HepG2 (cell line): ENCODE data around the gene LAP3. TPM values are rescaled to one million over a fixed set of nuclear protein-coding genes. Genes with fewer than 3 reads are reported as not detected.

Experiments used
- ATAC-seq: fragments of 200-7000 bp; cut with Tn5 transposase; 3 replicates; pipeline ENCODE4 v1.9.1; 2020; ENCODE audit warnings: mild to moderate bottlenecking, moderate library complexity
- BruUV-seq: library from RNA; stranded (reverse); fragments of 400-500 nt; replicated peaks from 2 replicates; lab custom pipeline; 2021; lab: Mats Ljungman, UMichigan
- CTCF ChIA-PET: fragments of 300-600 bp; formaldehyde crosslinking; extraction: SDS; loops from one replicate; lab custom pipeline; 2021; ENCODE audit warnings: low total read pairs, inconsistent platforms, low intra/inter-chr PET ratio; lab: Yijun Ruan, JAX
- POLR2A ChIA-PET: fragments of 350-600 bp; sonication (Branson Sonifier 250); formaldehyde crosslinking; loops from one replicate; lab custom pipeline; 2020; ENCODE audit warnings: antibody characterized with exemption, inconsistent platforms; lab: Yijun Ruan, JAX
- DNase-seq: peaks from one replicate; pipeline ENCODE4 v3.0.0-alpha.2; 2015; ENCODE audit warnings: low spot score
- FAIRE-seq: peaks from 3 replicates; lab custom pipeline; 2011; peaks lifted over from hg19 to GRCh38; lab: Jason Lieb, UNC
- H2AFZ ChIP-seq: one replicate; pipeline ENCODE4 v1.6.1; 2011; ENCODE audit warnings: low read length, inconsistent platforms
- H3K27ac ChIP-seq: fragments of 300-600 bp; 3 replicates; pipeline ENCODE4 v1.8.0; 2011; ENCODE audit warnings: mixed run types, mild to moderate bottlenecking, mixed read lengths, low read length, inconsistent platforms; ENCODE audit not compliant: insufficient read depth; ENCODE audit errors: extremely low read length
- H3K27me3 ChIP-seq, 2 experiments: fragments of 200-600 bp in 1 of 2; 2 replicates in 1 of 2; 3 replicates in 1 of 2; pipeline versions ENCODE4 v1.6.0 to v1.8.0; 2011; ENCODE audit warnings: low read length in 2 of 2, mild to moderate bottlenecking in 2 of 2, moderate library complexity in 2 of 2, inconsistent platforms in 1 of 2; ENCODE audit not compliant: insufficient read depth in 2 of 2, control insufficient read depth in 1 of 2
- H3K36me3 ChIP-seq, 2 experiments: fragments of 200-600 bp in 1 of 2; replicated peaks in 1 of 2; 2 replicates in 1 of 2; 3 replicates in 1 of 2; pipeline versions ENCODE4 v1.5.1 to v1.8.0; 2011; ENCODE audit warnings: low read length in 2 of 2, inconsistent platforms in 1 of 2; ENCODE audit not compliant: insufficient read depth in 2 of 2, control insufficient read depth in 1 of 2
- H3K4me1 ChIP-seq: 2 replicates; pipeline ENCODE4 v1.5.1; 2012; ENCODE audit warnings: low read length, inconsistent platforms; ENCODE audit not compliant: insufficient read depth
- H3K4me2 ChIP-seq: 2 replicates; pipeline ENCODE4 v1.6.0; 2011; ENCODE audit warnings: low read depth, low read length, inconsistent platforms
- H3K4me3 ChIP-seq, 3 experiments: fragments of 200-600 bp in 1 of 3; sonication (generic), shearing (Covaris generic) in 1 of 3; replicated peaks in 1 of 3; 2 replicates each; pipeline ENCODE4 v1.5.1; 2011 to 2016; ENCODE audit warnings: low read length in 3 of 3, inconsistent platforms in 2 of 3, low read depth in 2 of 3, mild to moderate bottlenecking in 2 of 3, control low read depth in 1 of 3, mixed read lengths in 1 of 3; ENCODE audit not compliant: insufficient read depth in 1 of 3
- H3K79me2 ChIP-seq: one replicate; pipeline ENCODE4 v1.6.1; 2011; ENCODE audit warnings: low read length, inconsistent platforms; ENCODE audit not compliant: insufficient read depth
- H3K9ac ChIP-seq: 2 replicates; pipeline ENCODE4 v1.6.0; 2011; ENCODE audit warnings: mild to moderate bottlenecking, low read depth, low read length, inconsistent platforms; ENCODE audit not compliant: insufficient read depth
- H3K9me3 ChIP-seq: 2 replicates; pipeline ENCODE4 v1.5.1; 2012; ENCODE audit warnings: mild to moderate bottlenecking, low read length
- H4K20me1 ChIP-seq: 2 replicates; pipeline ENCODE4 v1.6.0; 2011; ENCODE audit warnings: inconsistent platforms, mild to moderate bottlenecking, low read length, moderate library complexity; ENCODE audit not compliant: insufficient read depth
- ATF7 ChIP-seq, 2 experiments: fragments of 450-650 bp in 1 of 2; sonication (generic) in 1 of 2; formaldehyde crosslinking in 1 of 2; IDR thresholded peaks; 2 replicates each; pipeline versions ENCODE4 v1.4.0 to v1.6.1; 2016 to 2020; ENCODE audit warnings: antibody characterized with exemption in 1 of 2, mild to moderate bottlenecking in 1 of 2, missing genetic modification reagents in 1 of 2
- CBFB ChIP-seq: sonication (generic); formaldehyde crosslinking; IDR thresholded peaks from 2 replicates; pipeline ENCODE4 v1.4.0; 2020; ENCODE audit warnings: missing genetic modification reagents
- DPF2 ChIP-seq: sonication (generic); formaldehyde crosslinking; IDR thresholded peaks from 2 replicates; pipeline ENCODE4 v1.4.0; 2020; ENCODE audit warnings: mild to moderate bottlenecking, low read depth, missing genetic modification reagents, borderline replicate concordance
- ELF4 ChIP-seq: sonication (generic); formaldehyde crosslinking; IDR thresholded peaks from 2 replicates; pipeline ENCODE4 v1.5.0; 2020; ENCODE audit warnings: missing genetic modification reagents, mild to moderate bottlenecking, moderate library complexity, borderline replicate concordance
- HNF4A ChIP-seq: sonication (generic); formaldehyde crosslinking; IDR thresholded peaks from 2 replicates; pipeline ENCODE4 v1.4.0; 2020; ENCODE audit warnings: missing genetic modification reagents
- KDM1A ChIP-seq: IDR thresholded peaks from 2 replicates; pipeline ENCODE4 v1.6.1; 2016; ENCODE audit warnings: missing compliant biosample characterization
- NR2C2 ChIP-seq: sonication (generic); formaldehyde crosslinking; IDR thresholded peaks from 2 replicates; pipeline ENCODE4 v1.4.0; 2020; ENCODE audit warnings: missing genetic modification reagents, mild to moderate bottlenecking, moderate library complexity, borderline replicate concordance
- POGZ ChIP-seq: sonication (generic); formaldehyde crosslinking; IDR thresholded peaks from 2 replicates; pipeline ENCODE4 v1.4.0; 2020; ENCODE audit warnings: mild to moderate bottlenecking, missing genetic modification reagents
- RFX1 ChIP-seq: fragments of 450-650 bp; IDR thresholded peaks from 2 replicates; pipeline ENCODE4 v1.6.1; 2017
- TCF7 ChIP-seq: sonication (generic); IDR thresholded peaks from 2 replicates; pipeline ENCODE4 v1.6.1; 2016; ENCODE audit warnings: antibody characterized with exemption, low read depth
- ZNF441 ChIP-seq: sonication (generic); formaldehyde crosslinking; IDR thresholded peaks from 2 replicates; pipeline ENCODE4 v1.7.0; 2021; ENCODE audit warnings: missing genetic modification reagents, borderline replicate concordance
- ZSCAN20 ChIP-seq: sonication (generic); formaldehyde crosslinking; IDR thresholded peaks from 2 replicates; pipeline ENCODE4 v1.4.0; 2020; ENCODE audit warnings: missing genetic modification reagents, mild to moderate bottlenecking, borderline replicate concordance
- WGBS: methylation state at CpG from one replicate; pipeline ENCODE4 v1.1.6; 2017; ENCODE audit warnings: low lambda C conversion rate; 5-methylcytosine and 5-hydroxymethylcytosine counted together
- in situ Hi-C: cut with HindIII; loops from 2 replicates; pipeline ENCODE4 v1.10.0; 2017; ENCODE audit warnings: low pct_unique_long_range_greater_than_20kb; ENCODE audit not compliant: extremely low pct_ligation_motif_present
- intact Hi-C: fragments of 100-400 bp; cut with micrococcal nuclease; formaldehyde crosslinking; loops from one replicate; pipeline ENCODE4 v1.10.0; 2022; ENCODE audit not compliant: unreplicated experiment
- polyA plus RNA-seq, 8 experiments: library from polyadenylated mRNA; depleted of rRNA in 3 of 8; stranded (reverse) in 7 of 8; unstranded in 1 of 8; fragments of >200 nt; fragmentation: Illumina TruSeq in 4 of 8; extraction: Trizol in 4 of 8; gene quantifications; 2 replicates each; pipeline versions ENCODE4 v1.2.1 to v1.2.3, GENCODE V29; 2011 to 2016; ENCODE audit warnings: low read depth in 4 of 8, missing spikeins in 1 of 8, mixed read lengths in 1 of 8; ENCODE audit not compliant: insufficient read depth in 1 of 8
- total RNA-seq, 5 experiments: library from RNA; depleted of rRNA; stranded (reverse); fragments of >200 nt; fragmentation: Illumina TruSeq; extraction: Trizol; gene quantifications; 2 replicates each; pipeline ENCODE4 v1.2.3, GENCODE V29; 2016; ENCODE audit warnings: low read depth in 1 of 5
- TF ChIP-seq, protein P1 (sequence below): sonication (generic); formaldehyde crosslinking; IDR thresholded peaks from 2 replicates; pipeline ENCODE4 v1.9.0; 2022; ENCODE audit warnings: low read depth, missing genetic modification reagents
- TF ChIP-seq, protein P2 (sequence below): sonication (generic); formaldehyde crosslinking; IDR thresholded peaks from 2 replicates; pipeline ENCODE4 v1.4.0; 2020; ENCODE audit warnings: missing genetic modification reagents
- TF ChIP-seq, protein P3 (sequence below): sonication (generic); formaldehyde crosslinking; IDR thresholded peaks from 2 replicates; pipeline ENCODE4 v1.4.0; 2020; ENCODE audit warnings: missing genetic modification reagents
- TF ChIP-seq, protein P4 (sequence below): sonication (generic); formaldehyde crosslinking; IDR thresholded peaks from 2 replicates; pipeline ENCODE4 v1.5.0; 2020; ENCODE audit warnings: mild to moderate bottlenecking, missing genetic modification reagents

Gene LAP3
- total and polyA plus RNA-seq, 2 of the 13 experiments (the other 11 are each of a cell fraction or from before 2014, with no cell fraction given), result 106 to 125 TPM

DNA sequence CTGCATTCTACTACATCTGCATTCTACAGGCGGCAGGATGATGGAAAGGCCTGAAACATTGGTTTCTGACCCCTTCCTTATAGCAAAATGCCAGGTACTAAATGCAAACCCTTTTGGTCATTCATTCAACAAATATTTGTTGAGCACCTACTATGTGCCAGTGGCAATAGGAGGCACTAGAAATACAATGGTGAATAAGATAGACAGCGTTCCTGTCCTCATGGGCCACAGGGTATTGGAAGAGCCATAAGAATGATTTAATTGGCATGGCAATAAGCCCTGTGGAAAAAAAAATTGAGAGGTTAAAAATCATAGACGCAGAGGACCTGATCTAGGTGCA is 17.3 kb upstream of the LAP3 start (continued):
- TF ChIP-seq, protein P1, sequence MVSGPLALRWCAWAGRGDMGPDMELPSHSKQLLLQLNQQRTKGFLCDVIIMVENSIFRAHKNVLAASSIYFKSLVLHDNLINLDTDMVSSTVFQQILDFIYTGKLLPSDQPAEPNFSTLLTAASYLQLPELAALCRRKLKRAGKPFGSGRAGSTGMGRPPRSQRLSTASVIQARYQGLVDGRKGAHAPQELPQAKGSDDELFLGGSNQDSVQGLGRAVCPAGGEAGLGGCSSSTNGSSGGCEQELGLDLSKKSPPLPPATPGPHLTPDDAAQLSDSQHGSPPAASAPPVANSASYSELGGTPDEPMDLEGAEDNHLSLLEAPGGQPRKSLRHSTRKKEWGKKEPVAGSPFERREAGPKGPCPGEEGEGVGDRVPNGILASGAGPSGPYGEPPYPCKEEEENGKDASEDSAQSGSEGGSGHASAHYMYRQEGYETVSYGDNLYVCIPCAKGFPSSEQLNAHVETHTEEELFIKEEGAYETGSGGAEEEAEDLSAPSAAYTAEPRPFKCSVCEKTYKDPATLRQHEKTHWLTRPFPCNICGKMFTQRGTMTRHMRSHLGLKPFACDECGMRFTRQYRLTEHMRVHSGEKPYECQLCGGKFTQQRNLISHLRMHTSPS (CRISPR knock-in tag), result no peak
- TF ChIP-seq ZSCAN20 (CRISPR knock-in tag) (0 out of 2 replicates have a peak, but pooled peaks have one; percentile 9), ELF4 (0 out of 2 replicates have a peak, but pooled peaks have one; percentile 17)

DNA sequence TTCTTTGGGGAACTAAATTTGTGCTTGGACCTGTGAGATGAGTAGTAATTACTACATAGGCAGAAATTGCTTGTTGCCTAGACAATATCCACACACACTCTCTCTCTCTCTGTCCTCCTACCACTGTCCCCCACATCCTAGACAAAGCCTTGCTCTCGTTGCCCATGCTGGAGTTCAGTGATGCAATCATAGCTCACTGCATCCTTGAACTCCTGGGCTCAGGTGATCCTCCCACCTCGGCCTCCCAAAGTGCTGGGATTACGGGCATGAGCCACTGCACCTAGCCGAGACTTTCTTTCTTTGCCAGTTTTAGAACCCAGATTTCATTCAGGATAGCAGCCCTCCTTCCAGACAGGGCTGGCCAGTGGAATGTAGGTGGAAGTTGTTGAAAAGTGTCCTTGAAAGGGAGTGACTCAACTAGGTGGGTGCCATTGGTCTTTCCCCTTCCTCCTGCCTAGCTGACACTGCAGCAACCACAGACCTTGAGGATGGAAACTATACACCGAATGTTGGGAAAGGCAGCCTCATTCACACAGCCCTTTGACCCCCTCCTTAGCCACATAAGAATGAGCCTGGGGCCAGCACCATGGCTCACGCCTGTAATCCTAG is 16.8 kb upstream of the LAP3 start:
- H4K20me1 ChIP-seq, result no peaks in the 10 kb centered on the region
- in situ Hi-C loops (loop anchor here (25.0 kb wide), 1 partner anchor 452 kb away; the partner anchor contains the start of gene LCORL), intact Hi-C loops (no loop called here)
- TF ChIP-seq NR2C2 (peak; percentile 10; the same call in 1 of the 2 replicates), POGZ (CRISPR knock-in tag) (0 out of 2 replicates have a peak, but pooled peaks have one; percentile 27), TCF7 (no peak), DPF2 (CRISPR knock-in tag) (peak; percentile 29; the same call in 1 of the 2 replicates), RFX1 (peak; percentile 47), CBFB (CRISPR knock-in tag) (peak; percentile 42; the same call in 1 of the 2 replicates), KDM1A (CRISPR knock-in tag) (peak; percentile 82), ATF7 (IDR thresholded peaks at IDR 0.05) (peak; percentile 61), ATF7 (CRISPR knock-in tag; IDR thresholded peaks at IDR 0.05) (no peak), HNF4A (CRISPR knock-in tag) (peak; percentile 74), ZNF441 (CRISPR knock-in tag) (0 out of 2 replicates have a peak, but pooled peaks have one; percentile 13)
- TF ChIP-seq, protein P2, sequence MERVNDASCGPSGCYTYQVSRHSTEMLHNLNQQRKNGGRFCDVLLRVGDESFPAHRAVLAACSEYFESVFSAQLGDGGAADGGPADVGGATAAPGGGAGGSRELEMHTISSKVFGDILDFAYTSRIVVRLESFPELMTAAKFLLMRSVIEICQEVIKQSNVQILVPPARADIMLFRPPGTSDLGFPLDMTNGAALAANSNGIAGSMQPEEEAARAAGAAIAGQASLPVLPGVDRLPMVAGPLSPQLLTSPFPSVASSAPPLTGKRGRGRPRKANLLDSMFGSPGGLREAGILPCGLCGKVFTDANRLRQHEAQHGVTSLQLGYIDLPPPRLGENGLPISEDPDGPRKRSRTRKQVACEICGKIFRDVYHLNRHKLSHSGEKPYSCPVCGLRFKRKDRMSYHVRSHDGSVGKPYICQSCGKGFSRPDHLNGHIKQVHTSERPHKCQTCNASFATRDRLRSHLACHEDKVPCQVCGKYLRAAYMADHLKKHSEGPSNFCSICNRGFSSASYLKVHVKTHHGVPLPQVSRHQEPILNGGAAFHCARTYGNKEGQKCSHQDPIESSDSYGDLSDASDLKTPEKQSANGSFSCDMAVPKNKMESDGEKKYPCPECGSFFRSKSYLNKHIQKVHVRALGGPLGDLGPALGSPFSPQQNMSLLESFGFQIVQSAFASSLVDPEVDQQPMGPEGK (CRISPR knock-in tag), result peak; percentile 18; the same call in 1 of the 2 replicates
- TF ChIP-seq, protein P3, sequence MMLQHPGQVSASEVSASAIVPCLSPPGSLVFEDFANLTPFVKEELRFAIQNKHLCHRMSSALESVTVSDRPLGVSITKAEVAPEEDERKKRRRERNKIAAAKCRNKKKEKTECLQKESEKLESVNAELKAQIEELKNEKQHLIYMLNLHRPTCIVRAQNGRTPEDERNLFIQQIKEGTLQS (CRISPR knock-in tag), result peak; percentile 89
- TF ChIP-seq, protein P4, sequence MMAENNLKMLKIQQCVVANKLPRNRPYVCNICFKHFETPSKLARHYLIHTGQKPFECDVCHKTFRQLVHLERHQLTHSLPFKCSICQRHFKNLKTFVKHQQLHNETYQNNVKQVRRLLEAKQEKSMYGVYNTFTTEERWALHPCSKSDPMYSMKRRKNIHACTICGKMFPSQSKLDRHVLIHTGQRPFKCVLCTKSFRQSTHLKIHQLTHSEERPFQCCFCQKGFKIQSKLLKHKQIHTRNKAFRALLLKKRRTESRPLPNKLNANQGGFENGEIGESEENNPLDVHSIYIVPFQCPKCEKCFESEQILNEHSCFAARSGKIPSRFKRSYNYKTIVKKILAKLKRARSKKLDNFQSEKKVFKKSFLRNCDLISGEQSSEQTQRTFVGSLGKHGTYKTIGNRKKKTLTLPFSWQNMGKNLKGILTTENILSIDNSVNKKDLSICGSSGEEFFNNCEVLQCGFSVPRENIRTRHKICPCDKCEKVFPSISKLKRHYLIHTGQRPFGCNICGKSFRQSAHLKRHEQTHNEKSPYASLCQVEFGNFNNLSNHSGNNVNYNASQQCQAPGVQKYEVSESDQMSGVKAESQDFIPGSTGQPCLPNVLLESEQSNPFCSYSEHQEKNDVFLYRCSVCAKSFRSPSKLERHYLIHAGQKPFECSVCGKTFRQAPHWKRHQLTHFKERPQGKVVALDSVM (CRISPR knock-in tag), result peak; percentile 98

More for the DNA sequence above, 16.8 kb upstream of the LAP3 start:
- BruUV-seq, result no TSS peak
- Histone ChIP-seq H3K9me3 (no peaks in the 10 kb centered on the region), H3K79me2 (no peaks in the 10 kb centered on the region), H3K9ac (peak overlapping the region; percentile 43), H2AFZ (no peak overlapping the region), H3K4me1 (peaks cover 71% of the 10 kb centered on the region), H3K4me3 (peak overlapping the region in 1 of 3 experiments; percentile 29; a peak in 1 of 6 replicates), H3K4me2 (peak overlapping the region; percentile 25), H3K27me3 (no peaks in the 10 kb centered on the region), H3K36me3 (no peaks in the 10 kb centered on the region), H3K27ac (peak overlapping the region; percentile 90)
- DNase-seq (peak; percentile 57), FAIRE-seq (peak; percentile 8), ATAC-seq (peak; percentile 30)
- WGBS, result 31% methylated on average over 6 of the region's 6 CpGs
- ChIA-PET CTCF (no interaction called here), POLR2A (interaction anchor here (0.9 to 5.2 kb wide), 7 partner anchors 8 to 55 kb away, joined by 3 to 49 read pairs (median 10); partner anchors contain the start of genes LAP3 and MED28)
